ENCODE measurements around the gene MNX1.

MNX1 gene

GRCh38 chr7:157014635-157015555, 4.4 kb upstream of the MNX1 start:
- no peak for DNase-seq (ENCODE audit: low read depth in 2 of 2)

GRCh38 chr7:157013602-157014549, 3.4 kb upstream of the MNX1 start:
- no peak for DNase-seq (ENCODE audit: low read depth in 2 of 2)

- DNase-seq (ENCODE audit: low read depth in 2 of 2), result no peak
These were observed 2.6 kb upstream of the MNX1 start for GRCh38 chr7:157013101-157013500.

GRCh38 chr7:157012113-157012547, 1.7 kb upstream of the MNX1 start:
- no peak for DNase-seq (ENCODE audit: low read depth in 2 of 2)

GRCh38 chr7:157011333-157012112, 1.1 kb upstream of the MNX1 start:
- DNase-seq (ENCODE audit: low read depth in 2 of 2), result no peak

GRCh38 chr7:157009778-157010587, 480 bp downstream of the MNX1 start:
- DNase-seq (ENCODE audit: low read depth in 2 of 2), result no peak

GRCh38 chr7:157009170-157009777, 1.2 kb downstream of the MNX1 start:
- DNase-seq (ENCODE audit: low read depth in 2 of 2), result no peak

- DNase-seq (ENCODE audit: low read depth in 2 of 2), result no peak
These were observed 2.0 kb downstream of the MNX1 start for GRCh38 chr7:157008206-157009169.

GRCh38 chr7:157007470-157008066, 2.9 kb downstream of the MNX1 start:
- DNase-seq (ENCODE audit: low read depth in 2 of 2), result no peak

GRCh38 chr7:157006829-157007469, 3.5 kb downstream of the MNX1 start:
- no peak for DNase-seq (ENCODE audit: low read depth in 2 of 2)

- DNase-seq (ENCODE audit: low read depth in 2 of 2), result no peak
These were observed 4.2 kb downstream of the MNX1 start for GRCh38 chr7:157006205-157006747.

- DNase-seq (ENCODE audit: low read depth in 2 of 2), result no peak
These were observed 4.8 kb downstream of the MNX1 start for GRCh38 chr7:157005456-157006204.

GRCh38 chr7:157004521-157005455, 5.7 kb downstream of the MNX1 start:
- DNase-seq (ENCODE audit: low read depth in 2 of 2), result no peak

GRCh38 chr7:157003756-157004520, 6.5 kb downstream of the MNX1 start:
- DNase-seq (ENCODE audit: low read depth in 2 of 2), result no peak

- DNase-seq (ENCODE audit: low read depth in 2 of 2), result no peak
These were observed 7.1 kb downstream of the MNX1 start for GRCh38 chr7:157003445-157003755.
